HT-29 (cell line): ENCODE data around the gene GRID2IP. TPM values are rescaled to one million over a fixed set of nuclear protein-coding genes. Genes with fewer than 3 reads are reported as not detected.

ENCODE experiments used
- DNase-seq: peaks from one replicate; pipeline ENCODE4 v3.0.0-alpha.2; 2015; ENCODE audit warnings: low spot score
- total RNA-seq: library from RNA; depleted of rRNA; stranded (reverse); fragments of >200 nt; shearing (Covaris generic); gene quantifications from 2 replicates; pipeline ENCODE4 v1.2.3, GENCODE V29; 2014

GRID2IP gene
- total RNA-seq, 1 experiment from 2014 or later: not detected

- no peak for DNase-seq
Measured at GRCh38 chr7:6563936-6564770, 12.9 kb upstream of the GRID2IP start.

- DNase-seq: no peak
Measured at GRCh38 chr7:6562106-6562505, 10.8 kb upstream of the GRID2IP start.

GRCh38 chr7:6559896-6560295 lies 8.6 kb upstream of the GRID2IP start:
- DNase-seq: no peak

- peak; percentile 67 for DNase-seq
Measured at GRCh38 chr7:6558837-6559236, 7.6 kb upstream of the GRID2IP start.

- DNase-seq: peak; percentile 72
Measured at GRCh38 chr7:6556196-6556595, 4.9 kb upstream of the GRID2IP start.

- DNase-seq: no peak
Measured at GRCh38 chr7:6554848-6555247, 3.6 kb upstream of the GRID2IP start.

- DNase-seq: no peak
Measured at GRCh38 chr7:6553448-6554044, 2.3 kb upstream of the GRID2IP start.

GRCh38 chr7:6547400-6547799 lies 3.9 kb downstream of the GRID2IP start:
- DNase-seq: no peak

- DNase-seq: peak; percentile 47
Measured at GRCh38 chr7:6546498-6547251, 4.6 kb downstream of the GRID2IP start.

- DNase-seq: no peak
Measured at GRCh38 chr7:6545398-6546126, 5.7 kb downstream of the GRID2IP start.

GRCh38 chr7:6542368-6542767 lies 8.9 kb downstream of the GRID2IP start:
- no peak for DNase-seq

GRCh38 chr7:6536262-6537260 lies 14.7 kb downstream of the GRID2IP start:
- DNase-seq: no peak

- no peak for DNase-seq
Measured at GRCh38 chr7:6533893-6534495, 17.3 kb downstream of the GRID2IP start.

- DNase-seq: no peak
Measured at GRCh38 chr7:6532516-6532915, 18.7 kb downstream of the GRID2IP start.

GRCh38 chr7:6531492-6532279 lies 19.6 kb downstream of the GRID2IP start:
- DNase-seq: no peak

- DNase-seq: no peak
Measured at GRCh38 chr7:6530626-6531491, 20.4 kb downstream of the GRID2IP start.

GRCh38 chr7:6529643-6530042 lies 21.6 kb downstream of the GRID2IP start:
- no peak for DNase-seq

GRCh38 chr7:6528401-6529130 lies 22.7 kb downstream of the GRID2IP start:
- no peak for DNase-seq
